ENCODE data around the gene MAEA. TPM values are rescaled to one million over a fixed set of nuclear protein-coding genes. Genes with fewer than 3 reads are reported as not detected.

MAEA gene
- total and polyA plus RNA-seq, 4 donors, result 20.9 to 33.9 (median 29.8) TPM

DNA sequence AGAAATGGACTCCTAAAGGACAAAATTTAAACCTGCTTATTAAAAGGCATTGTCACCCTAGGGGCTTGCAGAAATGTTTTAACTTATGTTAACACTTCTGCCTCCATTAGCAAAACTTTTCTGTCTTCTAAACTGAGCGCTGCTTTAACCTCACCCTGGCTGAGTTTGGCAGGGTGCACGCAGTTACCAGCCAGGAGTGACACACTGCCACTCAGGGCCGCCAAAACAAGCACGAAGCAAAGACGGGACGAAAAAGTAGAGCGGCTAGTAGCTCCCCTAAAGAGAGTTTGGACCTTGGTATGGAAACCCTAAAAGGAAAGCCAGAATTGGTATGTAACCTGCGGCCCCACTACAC, 33.6 kb downstream of the MAEA start:
- no peak for DNase-seq (ENCODE audit: low spot score)
- no peak overlapping the region for H3K27ac ChIP-seq (ENCODE audit: low read depth in 1 of 2, low read length in 2 of 2)
- no peaks in the 10 kb centered on the region for H3K4me1 ChIP-seq (ENCODE audit: control insufficient read depth in 4 of 4, insufficient read depth in 4 of 4, low read length in 3 of 4)
- TF ChIP-seq GABPA (IDR thresholded peaks at IDR 0.05 in 1 of 2, conservative IDR thresholded peaks at IDR 0.05 in 1 of 2) (no peak), HNF4G (IDR thresholded peaks at IDR 0.05) (no peak), RXRA (IDR thresholded peaks at IDR 0.05) (no peak), EGR1 (IDR thresholded peaks at IDR 0.05; ENCODE audit: low read depth in 2 of 2) (no peak), NR2F2 (IDR thresholded peaks at IDR 0.05) (no peak), FOXA2 (IDR thresholded peaks at IDR 0.05) (no peak), SP1 (IDR thresholded peaks at IDR 0.05) (no peak), TAF1 (conservative IDR thresholded peaks at IDR 0.05) (no peak), CTCF (IDR thresholded peaks at IDR 0.05; ENCODE audit: low read depth, low read length, missing input control) (no peak), MAX (IDR thresholded peaks at IDR 0.05) (no peak), FOXA1 (IDR thresholded peaks at IDR 0.05) (no peak), YY1 (IDR thresholded peaks at IDR 0.05) (no peak)
- TF ChIP-seq, protein P1, sequence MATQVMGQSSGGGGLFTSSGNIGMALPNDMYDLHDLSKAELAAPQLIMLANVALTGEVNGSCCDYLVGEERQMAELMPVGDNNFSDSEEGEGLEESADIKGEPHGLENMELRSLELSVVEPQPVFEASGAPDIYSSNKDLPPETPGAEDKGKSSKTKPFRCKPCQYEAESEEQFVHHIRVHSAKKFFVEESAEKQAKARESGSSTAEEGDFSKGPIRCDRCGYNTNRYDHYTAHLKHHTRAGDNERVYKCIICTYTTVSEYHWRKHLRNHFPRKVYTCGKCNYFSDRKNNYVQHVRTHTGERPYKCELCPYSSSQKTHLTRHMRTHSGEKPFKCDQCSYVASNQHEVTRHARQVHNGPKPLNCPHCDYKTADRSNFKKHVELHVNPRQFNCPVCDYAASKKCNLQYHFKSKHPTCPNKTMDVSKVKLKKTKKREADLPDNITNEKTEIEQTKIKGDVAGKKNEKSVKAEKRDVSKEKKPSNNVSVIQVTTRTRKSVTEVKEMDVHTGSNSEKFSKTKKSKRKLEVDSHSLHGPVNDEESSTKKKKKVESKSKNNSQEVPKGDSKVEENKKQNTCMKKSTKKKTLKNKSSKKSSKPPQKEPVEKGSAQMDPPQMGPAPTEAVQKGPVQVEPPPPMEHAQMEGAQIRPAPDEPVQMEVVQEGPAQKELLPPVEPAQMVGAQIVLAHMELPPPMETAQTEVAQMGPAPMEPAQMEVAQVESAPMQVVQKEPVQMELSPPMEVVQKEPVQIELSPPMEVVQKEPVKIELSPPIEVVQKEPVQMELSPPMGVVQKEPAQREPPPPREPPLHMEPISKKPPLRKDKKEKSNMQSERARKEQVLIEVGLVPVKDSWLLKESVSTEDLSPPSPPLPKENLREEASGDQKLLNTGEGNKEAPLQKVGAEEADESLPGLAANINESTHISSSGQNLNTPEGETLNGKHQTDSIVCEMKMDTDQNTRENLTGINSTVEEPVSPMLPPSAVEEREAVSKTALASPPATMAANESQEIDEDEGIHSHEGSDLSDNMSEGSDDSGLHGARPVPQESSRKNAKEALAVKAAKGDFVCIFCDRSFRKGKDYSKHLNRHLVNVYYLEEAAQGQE (IDR thresholded peaks at IDR 0.05), result no peak
- TF ChIP-seq, protein P2, sequence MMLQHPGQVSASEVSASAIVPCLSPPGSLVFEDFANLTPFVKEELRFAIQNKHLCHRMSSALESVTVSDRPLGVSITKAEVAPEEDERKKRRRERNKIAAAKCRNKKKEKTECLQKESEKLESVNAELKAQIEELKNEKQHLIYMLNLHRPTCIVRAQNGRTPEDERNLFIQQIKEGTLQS (IDR thresholded peaks at IDR 0.05), result no peak
- TF ChIP-seq, protein P3, sequence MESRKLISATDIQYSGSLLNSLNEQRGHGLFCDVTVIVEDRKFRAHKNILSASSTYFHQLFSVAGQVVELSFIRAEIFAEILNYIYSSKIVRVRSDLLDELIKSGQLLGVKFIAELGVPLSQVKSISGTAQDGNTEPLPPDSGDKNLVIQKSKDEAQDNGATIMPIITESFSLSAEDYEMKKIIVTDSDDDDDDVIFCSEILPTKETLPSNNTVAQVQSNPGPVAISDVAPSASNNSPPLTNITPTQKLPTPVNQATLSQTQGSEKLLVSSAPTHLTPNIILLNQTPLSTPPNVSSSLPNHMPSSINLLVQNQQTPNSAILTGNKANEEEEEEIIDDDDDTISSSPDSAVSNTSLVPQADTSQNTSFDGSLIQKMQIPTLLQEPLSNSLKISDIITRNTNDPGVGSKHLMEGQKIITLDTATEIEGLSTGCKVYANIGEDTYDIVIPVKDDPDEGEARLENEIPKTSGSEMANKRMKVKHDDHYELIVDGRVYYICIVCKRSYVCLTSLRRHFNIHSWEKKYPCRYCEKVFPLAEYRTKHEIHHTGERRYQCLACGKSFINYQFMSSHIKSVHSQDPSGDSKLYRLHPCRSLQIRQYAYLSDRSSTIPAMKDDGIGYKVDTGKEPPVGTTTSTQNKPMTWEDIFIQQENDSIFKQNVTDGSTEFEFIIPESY (IDR thresholded peaks at IDR 0.05), result no peak
- H3K9me3 ChIP-seq (ENCODE audit: control insufficient read depth in 4 of 4, low read length in 3 of 4), result no peaks in the 10 kb centered on the region
- no peak overlapping the region for H3K9ac ChIP-seq (ENCODE audit: low read depth in 1 of 2, low read length in 2 of 2)
- H3K27me3 ChIP-seq (ENCODE audit: control insufficient read depth in 4 of 4, insufficient read depth in 4 of 4, low read length in 3 of 4), result no peaks in the 10 kb centered on the region
- no peak overlapping the region for H3K4me3 ChIP-seq (ENCODE audit: low read depth in 1 of 3, low read length in 3 of 3)
- peaks cover 3 to 52% (median 15%) of the 10 kb centered on the region in 4 donors for H3K36me3 ChIP-seq (ENCODE audit: control insufficient read depth in 4 of 4, insufficient read depth in 3 of 4, low read depth in 1 of 4, low read length in 3 of 4)
- WGBS, result 95% methylated on average over 8 of the region's 8 CpGs

All from liver (tissue), 9 donors.